Ovary (tissue), 3 donors: ENCODE measurements around the gene THBD.

Experiments
- CTCF ChIP-seq, 3 donors: fragments of 450-650 bp in 2 of 3; fragments of 200-600 bp in 1 of 3; IDR thresholded peaks; one replicate each; pipeline versions ENCODE4 v1.5.1 to v1.8.0; 2016 to 2022; ENCODE audit warnings: antibody characterized with exemption in 3 of 3, mild to moderate bottlenecking in 1 of 3
- POLR2A ChIP-seq: fragments of 450-650 bp; IDR thresholded peaks from one replicate; pipeline ENCODE4 v1.6.1; 2017; ENCODE audit warnings: antibody characterized with exemption, mild to moderate bottlenecking, moderate library complexity
- donor health status: DM: no; HTN: no; CAD: no.

- TF ChIP-seq POLR2A (no peak), CTCF (IDR thresholded peaks at IDR 0.05) (no peak)
These were observed 41.4 kb upstream of the THBD start for GRCh38 chr20:23090878-23091277.
